Immature natural killer cell (primary cell): Measurements from ENCODE around the gene FARSA. TPM values are rescaled to one million over a fixed set of nuclear protein-coding genes. Genes with fewer than 3 reads are reported as not detected.
A peak's percentile ranks its signal among the peaks of the same experiment; 100 is the strongest.

Experiments
- DNase-seq, 3 donors: peaks; one replicate each; pipeline ENCODE4 v3.0.0; 2022; ENCODE audit warnings: mixed read lengths in 1 of 3
- H3K27ac Mint-ChIP-seq, 6 donors: one replicate each; pipeline ENCODE4 v1.8.0; 2020; ENCODE audit warnings: mixed read lengths in 6 of 6, mild to moderate bottlenecking in 5 of 6, inconsistent platforms in 4 of 6, moderate library complexity in 3 of 6
- H3K27me3 Mint-ChIP-seq, 3 donors: one replicate each; pipeline ENCODE4 v1.8.0; 2020 to 2021; ENCODE audit warnings: low read depth in 3 of 3, mild to moderate bottlenecking in 3 of 3, mixed read lengths in 3 of 3, moderate library complexity in 3 of 3, inconsistent platforms in 1 of 3
- H3K36me3 Mint-ChIP-seq, 3 donors: one replicate each; pipeline ENCODE4 v1.8.0; 2020; ENCODE audit warnings: mixed read lengths in 3 of 3, inconsistent platforms in 2 of 3, mild to moderate bottlenecking in 2 of 3
- H3K4me1 Mint-ChIP-seq, 2 donors: one replicate each; pipeline ENCODE4 v1.8.0; 2020; ENCODE audit warnings: inconsistent platforms in 2 of 2, mild to moderate bottlenecking in 2 of 2, mixed read lengths in 2 of 2, moderate library complexity in 1 of 2
- H3K4me3 Mint-ChIP-seq, 5 donors: one replicate each; pipeline ENCODE4 v1.8.0; 2020; ENCODE audit warnings: mild to moderate bottlenecking in 5 of 5, mixed read lengths in 5 of 5, inconsistent platforms in 3 of 5, moderate library complexity in 3 of 5
- H3K9me3 Mint-ChIP-seq, 6 donors: one replicate each; pipeline ENCODE4 v1.8.0; 2020; ENCODE audit warnings: mild to moderate bottlenecking in 6 of 6, mixed read lengths in 6 of 6, inconsistent platforms in 4 of 6, moderate library complexity in 3 of 6
- polyA plus RNA-seq, 3 donors: library from polyadenylated mRNA; unstranded; fragments of 300-500 nt; fragmentation: Illumina TruSeq; gene quantifications; one replicate each; pipeline ENCODE4 v1.2.3, GENCODE V29; 2021

Gene FARSA
- polyA plus RNA-seq, 3 donors from 2014 or later: 57.2 to 82.0 (median 71.1) TPM

- peak; percentile 48 to 54 (median 48) for DNase-seq
- Mint-ChIP-seq H3K27ac (peak overlapping the region in 1 of 6 donors; percentile 28), H3K27me3 (peaks cover 0 to 7% (median 0%) of the 10 kb centered on the region in 3 donors), H3K4me3 (peak overlapping the region in 2 of 5 donors; percentile 42 to 50), H3K4me1 (peaks cover 3 to 7% of the 10 kb centered on the region in 2 donors), H3K36me3 (peaks cover 10 to 19% (median 12%) of the 10 kb centered on the region in 3 donors), H3K9me3 (no peaks in the 10 kb centered on the region)
These were observed 60.3 kb downstream of the FARSA start for GRCh38 chr19:12872941-12873890.

Other genes starting within 250 kb of the FARSA start
- not detected for gene GNG14, start 245.7 kb downstream of the FARSA start, polyA plus RNA-seq
- 1 to 10 TPM; 6.4 to 8.2 (median 8.0) TPM for gene FBXW9, start 237.1 kb downstream of the FARSA start, polyA plus RNA-seq
- 1 to 10 TPM in 1 of 3 donors, under 1 TPM in 2; 0.46 to 4.0 (median 0.98) TPM for gene TNPO2, start 209.8 kb downstream of the FARSA start, polyA plus RNA-seq
- gene TRIR, start 199.0 kb downstream of the FARSA start, polyA plus RNA-seq: 100 to 1,000 TPM; 183 to 301 (median 283) TPM
- gene GET3, start 196.2 kb downstream of the FARSA start, polyA plus RNA-seq: 100 to 1,000 TPM in 2 of 3 donors, 10 to 100 TPM in 1; 93.5 to 182 (median 124) TPM
- gene BEST2, start 181.9 kb downstream of the FARSA start, polyA plus RNA-seq: not detected
- 1 to 10 TPM in 2 of 3 donors, not detected in 1; 2.1 to 2.5 TPM for gene HOOK2, start 158.2 kb downstream of the FARSA start, polyA plus RNA-seq
- gene JUNB, start 142.2 kb downstream of the FARSA start, polyA plus RNA-seq: 100 to 1,000 TPM; 620 to 796 (median 697) TPM
- gene PRDX2, start 131.9 kb downstream of the FARSA start, polyA plus RNA-seq: 100 to 1,000 TPM; 157 to 165 (median 159) TPM
- gene THSD8, start 131.6 kb downstream of the FARSA start, polyA plus RNA-seq: 10 to 100 TPM in 1 of 3 donors, 1 to 10 TPM in 2; 3.0 to 11.0 (median 4.5) TPM
- gene RNASEH2A, start 127.1 kb downstream of the FARSA start, polyA plus RNA-seq: 10 to 100 TPM; 27.7 to 45.4 (median 37.5) TPM
- gene RTBDN, start 99.1 kb downstream of the FARSA start, polyA plus RNA-seq: not detected
- gene MAST1, start 95.2 kb downstream of the FARSA start, polyA plus RNA-seq: under 1 TPM in 2 of 3 donors, not detected in 1; 0.28 TPM
- 100 to 1,000 TPM in 1 of 3 donors, 10 to 100 TPM in 2; 72.6 to 108 (median 83.5) TPM for gene DNASE2, start 52.3 kb downstream of the FARSA start, polyA plus RNA-seq
- 1 to 10 TPM in 1 of 3 donors, under 1 TPM in 2; 0.15 to 1.8 (median 0.20) TPM for gene KLF1, start 46.5 kb downstream of the FARSA start, polyA plus RNA-seq
- 10 to 100 TPM; 17.0 to 21.6 (median 18.4) TPM for gene GCDH, start 42.6 kb downstream of the FARSA start, polyA plus RNA-seq
- under 1 TPM in 1 of 3 donors, not detected in 2; 0.20 TPM for gene SYCE2, start 14.4 kb downstream of the FARSA start, polyA plus RNA-seq
- 100 to 1,000 TPM; 125 to 301 (median 238) TPM for gene CALR, start 4.9 kb upstream of the FARSA start, polyA plus RNA-seq
- gene RAD23A, start 12.2 kb upstream of the FARSA start, polyA plus RNA-seq: 100 to 1,000 TPM in 1 of 3 donors, 10 to 100 TPM in 2; 68.9 to 121 (median 69.4) TPM
- 10 to 100 TPM; 37.4 to 69.1 (median 56.8) TPM for gene GADD45GIP1, start 23.5 kb upstream of the FARSA start, polyA plus RNA-seq
- not detected for gene DAND5, start 35.9 kb upstream of the FARSA start, polyA plus RNA-seq
- under 1 TPM in 1 of 3 donors, not detected in 2; 0.49 TPM for gene NFIX, start 61.8 kb upstream of the FARSA start, polyA plus RNA-seq
- 1 to 10 TPM; 1.1 to 2.2 (median 2.1) TPM for gene LYL1, start 169.1 kb upstream of the FARSA start, polyA plus RNA-seq
- 10 to 100 TPM; 13.2 to 16.5 (median 16.3) TPM for gene TRMT1, start 183.0 kb upstream of the FARSA start, polyA plus RNA-seq
- gene NACC1, start 184.6 kb upstream of the FARSA start, polyA plus RNA-seq: 1 to 10 TPM in 2 of 3 donors, not detected in 1; 1.2 to 2.8 TPM
- gene STX10, start 216.7 kb upstream of the FARSA start, polyA plus RNA-seq: 10 to 100 TPM; 56.8 to 92.5 (median 66.0) TPM
- 100 to 1,000 TPM; 395 to 487 (median 487) TPM for gene IER2, start 216.7 kb upstream of the FARSA start, polyA plus RNA-seq